Activated CD8-positive, alpha-beta memory T cell treated with anti-CD3 and anti-CD28 coated beads, Interleukin-2, amount 50 U/mL, for 24 hours (primary cell): ENCODE results near the gene KLHL18.
"Not testable (repeated sequence)": the region's sequence is repeated elsewhere in the genome, so short reads cannot be mapped to it uniquely, and the experiment has no call there.

ENCODE experiments used
- DNase-seq: peaks from one replicate; pipeline ENCODE4 v3.0.0-alpha.2; 2020; ENCODE audit errors: extremely low read depth

Gene KLHL18

DNA sequence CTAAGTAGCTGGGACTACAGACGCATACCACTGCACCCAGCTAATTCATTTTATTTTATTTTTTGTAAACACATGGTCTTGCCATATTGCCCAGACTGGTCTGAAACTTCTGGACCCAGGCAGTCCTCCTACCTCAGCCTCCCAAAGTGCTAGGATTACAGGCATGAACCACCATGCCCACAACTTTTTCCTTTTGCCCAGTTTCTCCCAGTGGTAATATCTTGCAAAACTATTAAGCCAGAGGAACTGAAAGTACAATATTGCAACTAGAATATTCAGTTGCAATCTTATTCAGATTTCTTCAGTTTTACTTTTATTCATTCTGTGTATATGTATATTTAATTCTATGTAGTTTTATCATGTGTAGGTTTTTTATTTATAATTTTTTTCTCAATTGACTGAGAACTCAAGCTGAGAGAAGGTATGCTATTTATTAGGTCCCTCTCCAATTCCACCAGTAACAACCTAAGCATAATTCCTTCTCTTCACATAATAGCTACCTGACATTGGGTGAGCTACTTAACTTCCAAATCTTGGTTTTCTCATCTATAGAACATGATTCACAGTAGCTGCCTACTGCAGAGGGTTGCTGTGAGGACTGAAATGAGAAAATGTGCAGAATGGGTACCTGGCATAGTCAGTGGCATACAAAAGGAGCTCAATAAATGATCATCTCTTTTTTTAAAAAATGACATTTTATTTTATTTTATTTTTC lies 30.8 kb downstream of the KLHL18 start:
- no peak for DNase-seq

GRCh38 chr3:47314056-47314764 lies 31.5 kb downstream of the KLHL18 start:
- DNase-seq, result no peak

DNA sequence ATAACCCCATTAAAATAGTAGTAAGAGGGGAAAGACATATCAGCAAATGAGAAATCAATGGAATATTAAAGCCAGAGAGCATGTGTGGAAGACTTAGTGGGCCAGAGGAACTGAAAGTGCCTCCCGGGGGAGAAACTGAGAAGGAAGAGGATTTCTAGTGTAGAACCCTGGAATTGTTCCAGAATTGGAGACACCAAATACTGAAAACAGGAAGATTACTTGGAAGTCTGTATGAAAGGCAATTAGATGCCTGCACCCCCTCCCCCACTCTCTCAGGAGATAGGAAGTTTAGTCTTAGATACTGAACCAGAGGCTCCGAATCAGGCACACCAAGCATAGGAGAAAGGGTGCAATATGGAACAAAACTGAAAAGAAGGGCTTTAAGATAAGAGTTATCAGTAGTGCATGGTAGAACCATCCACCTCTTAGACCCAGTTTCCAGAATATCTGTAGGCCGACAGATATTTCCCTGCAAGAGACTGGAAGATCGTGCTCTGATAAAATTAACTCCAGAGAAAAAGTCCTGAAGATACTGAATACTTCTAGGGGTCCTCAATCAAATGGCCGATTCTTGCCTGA lies 32.4 kb downstream of the KLHL18 start:
- DNase-seq, result no peak

GRCh38 chr3:47316151-47316550 lies 33.4 kb downstream of the KLHL18 start:
- DNase-seq, result not testable (repeated sequence)

DNA sequence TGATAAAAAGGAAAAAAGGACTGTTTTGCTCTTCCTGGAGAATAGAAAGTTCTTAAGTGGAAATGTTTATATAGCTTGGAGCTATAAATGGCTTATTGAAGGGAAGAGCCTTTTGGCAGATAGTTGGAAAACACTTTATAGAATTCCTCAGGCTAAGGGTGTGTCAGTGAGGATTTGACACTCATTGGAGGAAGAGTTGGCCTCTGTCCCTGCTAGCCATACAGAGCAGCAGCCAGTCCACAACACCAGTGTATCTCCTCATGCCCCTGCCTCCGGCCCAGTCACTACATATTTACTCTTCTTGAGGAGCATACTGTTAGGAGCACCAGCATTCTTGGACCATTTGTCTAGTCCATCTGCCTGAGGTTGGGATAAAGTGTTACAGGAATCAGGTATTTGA lies 36.2 kb downstream of the KLHL18 start:
- no peak for DNase-seq

DNA sequence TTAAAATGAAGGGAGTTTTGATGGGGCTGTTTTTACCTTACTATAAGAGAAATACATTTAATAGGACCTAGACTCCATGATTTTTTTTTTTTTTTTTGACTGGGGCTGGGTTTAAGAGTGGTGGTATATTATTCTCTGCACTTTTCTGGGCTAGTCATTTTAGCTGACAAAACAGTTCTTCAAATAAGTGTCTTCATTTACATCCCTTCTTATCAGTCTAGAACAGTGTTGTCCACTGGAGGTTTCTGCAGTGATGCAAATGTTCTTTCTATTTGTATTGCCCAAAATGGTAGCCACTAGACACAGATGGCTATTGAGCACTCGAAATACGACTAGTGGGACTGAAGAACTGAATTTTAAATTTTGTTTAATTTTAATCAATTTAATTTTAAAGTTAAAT lies 37.2 kb downstream of the KLHL18 start:
- no peak for DNase-seq

- DNase-seq, result no peak
Observed at GRCh38 chr3:47323431-47324277, 40.9 kb downstream of the KLHL18 start.

- DNase-seq, result peak; percentile 6
Observed at GRCh38 chr3:47324278-47324865, 41.6 kb downstream of the KLHL18 start.

DNA sequence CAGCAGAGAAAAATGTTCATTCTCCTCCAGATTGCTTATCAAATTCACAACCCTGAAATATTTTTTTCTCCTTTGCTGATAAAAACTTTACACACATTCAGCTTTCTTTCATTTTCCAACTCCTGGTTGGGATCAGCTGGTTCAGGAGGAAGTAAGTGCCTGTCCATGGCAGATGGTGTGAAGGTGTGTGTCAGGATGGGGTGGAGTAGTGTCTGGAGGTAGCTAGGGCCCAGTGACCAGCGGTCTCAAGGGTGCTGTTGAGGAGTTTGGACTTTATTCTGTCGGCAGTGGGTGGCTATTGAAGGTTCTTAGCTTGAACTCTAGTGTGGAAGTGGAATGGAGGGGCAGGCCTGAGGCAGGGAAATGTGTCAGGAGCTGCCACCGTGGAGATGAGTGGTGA lies 51.2 kb downstream of the KLHL18 start:
- no peak for DNase-seq

GRCh38 chr3:47337656-47338055 lies 54.9 kb downstream of the KLHL18 start:
- DNase-seq, result no peak

- DNase-seq, result no peak
Observed at GRCh38 chr3:47339951-47340350, 57.2 kb downstream of the KLHL18 start.

DNA sequence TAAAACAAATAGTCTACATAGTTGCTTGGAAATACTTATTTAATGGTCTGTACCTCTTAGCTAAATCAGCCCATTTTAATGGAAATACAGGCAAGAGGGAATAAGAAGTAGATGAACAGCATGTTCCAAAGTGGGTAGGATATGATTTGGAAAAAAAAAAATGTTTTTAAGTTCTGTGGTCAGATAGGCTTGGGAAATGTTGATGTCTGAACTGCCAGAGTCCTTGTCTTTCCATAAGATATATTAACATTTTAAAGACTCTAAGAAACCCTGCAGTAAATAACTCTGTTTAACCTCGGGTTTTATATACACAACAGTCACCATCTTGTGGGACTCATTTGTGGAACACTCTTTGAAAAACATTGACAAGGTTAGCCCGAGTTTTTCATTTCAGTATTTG lies 58.1 kb downstream of the KLHL18 start:
- no peak for DNase-seq

- no peak for DNase-seq
Observed at GRCh38 chr3:47342151-47342550, 59.4 kb downstream of the KLHL18 start.

- DNase-seq, result no peak
Observed at GRCh38 chr3:47342812-47343211, 60.1 kb downstream of the KLHL18 start.

- DNase-seq, result no peak
Observed at GRCh38 chr3:47343471-47343971, 60.8 kb downstream of the KLHL18 start.

GRCh38 chr3:47344971-47345370 lies 62.2 kb downstream of the KLHL18 start:
- no peak for DNase-seq

DNA sequence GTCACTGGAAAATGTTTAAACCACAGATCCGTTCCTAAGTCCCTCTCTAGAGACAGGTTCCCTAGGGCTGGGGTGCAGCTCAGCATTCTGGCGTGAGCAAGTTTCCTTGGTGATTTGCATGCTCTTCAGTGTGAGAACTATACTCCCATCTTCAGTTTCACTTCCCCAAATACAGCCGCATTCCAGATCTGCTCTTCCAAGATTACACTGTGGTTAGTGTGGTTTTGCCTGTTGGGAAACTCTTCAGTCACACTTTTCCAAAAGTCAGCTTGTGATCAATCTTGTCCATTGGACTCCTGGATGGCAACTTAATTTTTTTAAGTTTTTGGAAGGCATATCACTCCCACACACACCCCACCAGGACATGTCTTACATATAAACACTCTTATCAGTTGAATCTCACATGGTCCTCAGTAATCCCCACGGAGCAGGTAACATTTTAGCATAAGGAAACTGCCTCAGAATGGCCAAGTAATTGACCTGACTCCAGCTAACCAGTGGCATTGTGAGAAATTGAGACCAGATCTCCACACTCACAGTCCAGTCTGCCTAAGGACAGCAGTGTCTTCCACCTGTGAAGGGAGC lies 64.6 kb downstream of the KLHL18 start:
- DNase-seq, result no peak

DNA sequence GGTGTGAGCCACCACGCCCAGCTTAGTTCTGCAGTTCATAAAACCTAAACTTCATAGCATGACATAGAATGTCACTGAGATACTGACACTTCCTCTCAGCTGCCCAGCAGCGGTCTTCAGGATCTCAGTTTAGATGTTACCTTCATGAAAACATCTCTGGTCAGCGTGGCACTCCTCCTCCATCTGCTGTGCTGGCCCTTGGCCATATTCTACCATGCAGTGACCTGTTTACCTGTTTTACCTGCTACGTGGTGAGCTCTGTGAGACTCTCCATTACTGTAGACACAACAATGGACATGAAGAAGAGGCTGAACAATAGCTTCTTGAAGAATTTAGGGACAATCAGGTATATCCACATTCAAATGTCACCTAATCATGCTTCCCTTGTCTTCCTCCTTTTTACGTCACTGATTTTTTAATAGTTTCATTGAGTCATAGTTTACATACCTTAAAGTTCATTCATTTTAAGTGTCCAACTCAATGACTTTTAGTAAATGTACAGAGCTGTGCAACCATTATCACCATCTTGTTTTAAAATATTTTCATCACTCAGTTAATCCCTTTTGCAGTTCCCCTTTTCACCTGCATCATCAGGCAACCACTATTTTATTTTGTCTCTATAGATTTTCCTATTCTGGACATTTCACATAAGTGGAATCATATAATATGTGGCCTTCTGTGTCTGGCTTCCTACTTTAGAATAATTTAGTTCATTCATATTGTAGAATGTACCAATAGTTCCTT lies 65.8 kb downstream of the KLHL18 start:
- no peak for DNase-seq

- no peak for DNase-seq
Observed at GRCh38 chr3:47355010-47355409, 72.3 kb downstream of the KLHL18 start.

- no peak for DNase-seq
Observed at GRCh38 chr3:47356201-47356600, 73.5 kb downstream of the KLHL18 start.

- no peak for DNase-seq
Observed at GRCh38 chr3:47359323-47359722, 76.6 kb downstream of the KLHL18 start.
